ENCODE data around the gene ACY1. TPM values are rescaled to one million over a fixed set of nuclear protein-coding genes. Genes with fewer than 3 reads are reported as not detected.

Gene ACY1
- total RNA-seq, 2 experiments from 2014 or later: 4.9 TPM

GRCh38 chr3:52023101-52023770 lies 39.9 kb downstream of the ACY1 start:
- Histone ChIP-seq H3K27me3 (ENCODE audit: control insufficient read depth in 1 of 2, insufficient read depth in 2 of 2, low read length in 2 of 2) (no peaks in the 10 kb centered on the region), H3K4me1 (ENCODE audit: insufficient read depth, low read length) (peaks cover 4% of the 10 kb centered on the region), H3K27ac (ENCODE audit: low read depth in 1 of 2, low read length in 2 of 2) (no peak overlapping the region), H3K9me3 (ENCODE audit: control insufficient read depth in 1 of 2, insufficient read depth in 1 of 2, low read length in 2 of 2) (no peaks in the 10 kb centered on the region), H3K36me3 (ENCODE audit: insufficient read depth, low read length) (no peaks in the 10 kb centered on the region), H3K4me3 (ENCODE audit: low read length) (no peak overlapping the region)
- POLR2A ChIA-PET: no interaction called here
- Mint-ChIP-seq H3K4me3 (no peak overlapping the region), H3K36me3 (ENCODE audit: low read depth) (no peaks in the 10 kb centered on the region), H3K27me3 (no peaks in the 10 kb centered on the region), H3K4me1 (ENCODE audit: low read depth) (no peaks in the 10 kb centered on the region), H3K9me3 (no peaks in the 10 kb centered on the region), H3K27ac (no peak overlapping the region)
- CTCF ChIA-PET: no interaction called here
- DNase-seq: no peak
- no peak for TF ChIP-seq CTCF (IDR thresholded peaks at IDR 0.05)
- intact Hi-C loops (cut with DNase I, micrococcal nuclease): no loop called here
- no peak for ATAC-seq (ENCODE audit: poor library complexity)

GRCh38 chr3:52023860-52024764 lies 40.8 kb downstream of the ACY1 start:
- ATAC-seq (ENCODE audit: poor library complexity) (no peak), DNase-seq (no peak)
- no peak overlapping the region for H3K27ac ChIP-seq (ENCODE audit: low read depth in 1 of 2, low read length in 2 of 2)
- TF ChIP-seq CTCF (IDR thresholded peaks at IDR 0.05): no peak
- H3K27me3 ChIP-seq (ENCODE audit: control insufficient read depth in 1 of 2, insufficient read depth in 2 of 2, low read length in 2 of 2): no peaks in the 10 kb centered on the region
- no peaks in the 10 kb centered on the region for H3K36me3 Mint-ChIP-seq (ENCODE audit: low read depth)
- no peaks in the 10 kb centered on the region for H3K36me3 ChIP-seq (ENCODE audit: insufficient read depth, low read length)
- intact Hi-C loops (cut with DNase I, micrococcal nuclease): no loop called here
- H3K9me3 ChIP-seq (ENCODE audit: control insufficient read depth in 1 of 2, insufficient read depth in 1 of 2, low read length in 2 of 2): no peaks in the 10 kb centered on the region
- ChIA-PET POLR2A (no interaction called here), CTCF (no interaction called here)
- no peak overlapping the region for H3K4me3 Mint-ChIP-seq
- peaks cover 4% of the 10 kb centered on the region for H3K4me1 ChIP-seq (ENCODE audit: insufficient read depth, low read length)
- no peaks in the 10 kb centered on the region for H3K4me1 Mint-ChIP-seq (ENCODE audit: low read depth)
- no peak overlapping the region for H3K27ac Mint-ChIP-seq
- H3K4me3 ChIP-seq (ENCODE audit: low read length): no peak overlapping the region
- no peaks in the 10 kb centered on the region for H3K9me3 Mint-ChIP-seq
- H3K27me3 Mint-ChIP-seq: no peaks in the 10 kb centered on the region

- Mint-ChIP-seq H3K27ac (no peak overlapping the region), H3K4me1 (ENCODE audit: low read depth) (no peaks in the 10 kb centered on the region), H3K4me3 (no peak overlapping the region), H3K36me3 (ENCODE audit: low read depth) (no peaks in the 10 kb centered on the region), H3K27me3 (no peaks in the 10 kb centered on the region), H3K9me3 (no peaks in the 10 kb centered on the region)
- no peak overlapping the region for H3K4me3 ChIP-seq (ENCODE audit: low read length)
- no peaks in the 10 kb centered on the region for H3K27me3 ChIP-seq (ENCODE audit: control insufficient read depth in 1 of 2, insufficient read depth in 2 of 2, low read length in 2 of 2)
- no peaks in the 10 kb centered on the region for H3K36me3 ChIP-seq (ENCODE audit: insufficient read depth, low read length)
- ATAC-seq (ENCODE audit: poor library complexity) (no peak), DNase-seq (no peak)
- intact Hi-C loops (cut with DNase I, micrococcal nuclease): no loop called here
- H3K4me1 ChIP-seq (ENCODE audit: insufficient read depth, low read length): peaks cover 4% of the 10 kb centered on the region
- no peak overlapping the region for H3K27ac ChIP-seq (ENCODE audit: low read depth in 1 of 2, low read length in 2 of 2)
- H3K9me3 ChIP-seq (ENCODE audit: control insufficient read depth in 1 of 2, insufficient read depth in 1 of 2, low read length in 2 of 2): no peaks in the 10 kb centered on the region
- no peak for TF ChIP-seq CTCF (IDR thresholded peaks at IDR 0.05)
- ChIA-PET CTCF (no interaction called here), POLR2A (no interaction called here)
Measured at GRCh38 chr3:52024765-52025452, 41.6 kb downstream of the ACY1 start.
